ENCODE results near the gene MRPL34. TPM values are rescaled to one million over a fixed set of nuclear protein-coding genes. Genes with fewer than 3 reads are reported as not detected.

MRPL34 gene
- total RNA-seq, 4 donors from 2014 or later: 145 to 369 (median 249) TPM

DNA sequence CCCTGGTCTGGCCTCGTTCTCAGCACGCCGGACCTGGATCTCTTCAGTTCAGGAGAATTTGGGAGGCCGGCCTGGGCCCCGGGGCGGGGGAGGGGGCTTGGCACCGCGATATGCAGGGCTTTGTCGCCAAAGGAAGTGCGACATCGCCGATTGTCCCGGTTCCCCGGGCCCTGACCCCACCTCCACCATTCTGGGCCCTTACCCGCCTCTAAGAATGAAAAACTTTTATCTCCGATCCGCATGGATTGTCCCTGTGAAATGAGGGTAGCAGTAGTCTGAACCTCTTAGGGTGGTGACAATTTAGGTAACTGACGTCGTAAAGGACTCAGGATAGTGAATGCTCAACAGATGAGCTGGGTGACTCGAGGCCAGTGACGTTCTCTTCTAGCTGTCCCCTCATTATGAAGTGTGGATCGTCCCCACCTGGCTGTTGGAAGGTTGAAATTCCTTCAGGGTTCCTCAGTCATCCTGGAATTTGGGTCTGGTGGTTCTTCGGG lies 4.3 kb downstream of the MRPL34 start:
- H3K4me1 ChIP-seq: peaks cover 26 to 29% of the 10 kb centered on the region in 2 donors
- no peak for TF ChIP-seq POLR2A (IDR thresholded peaks at IDR 0.05)
- TF ChIP-seq, protein P1, sequence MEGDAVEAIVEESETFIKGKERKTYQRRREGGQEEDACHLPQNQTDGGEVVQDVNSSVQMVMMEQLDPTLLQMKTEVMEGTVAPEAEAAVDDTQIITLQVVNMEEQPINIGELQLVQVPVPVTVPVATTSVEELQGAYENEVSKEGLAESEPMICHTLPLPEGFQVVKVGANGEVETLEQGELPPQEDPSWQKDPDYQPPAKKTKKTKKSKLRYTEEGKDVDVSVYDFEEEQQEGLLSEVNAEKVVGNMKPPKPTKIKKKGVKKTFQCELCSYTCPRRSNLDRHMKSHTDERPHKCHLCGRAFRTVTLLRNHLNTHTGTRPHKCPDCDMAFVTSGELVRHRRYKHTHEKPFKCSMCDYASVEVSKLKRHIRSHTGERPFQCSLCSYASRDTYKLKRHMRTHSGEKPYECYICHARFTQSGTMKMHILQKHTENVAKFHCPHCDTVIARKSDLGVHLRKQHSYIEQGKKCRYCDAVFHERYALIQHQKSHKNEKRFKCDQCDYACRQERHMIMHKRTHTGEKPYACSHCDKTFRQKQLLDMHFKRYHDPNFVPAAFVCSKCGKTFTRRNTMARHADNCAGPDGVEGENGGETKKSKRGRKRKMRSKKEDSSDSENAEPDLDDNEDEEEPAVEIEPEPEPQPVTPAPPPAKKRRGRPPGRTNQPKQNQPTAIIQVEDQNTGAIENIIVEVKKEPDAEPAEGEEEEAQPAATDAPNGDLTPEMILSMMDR (IDR thresholded peaks at IDR 0.05 in 4 of 5, conservative IDR thresholded peaks at IDR 0.05 in 1 of 5): no peak
- in situ Hi-C loops (cut with MboI; ENCODE audit: low sequenced_read_pairs in 4 of 4): no loop called here

DNA sequence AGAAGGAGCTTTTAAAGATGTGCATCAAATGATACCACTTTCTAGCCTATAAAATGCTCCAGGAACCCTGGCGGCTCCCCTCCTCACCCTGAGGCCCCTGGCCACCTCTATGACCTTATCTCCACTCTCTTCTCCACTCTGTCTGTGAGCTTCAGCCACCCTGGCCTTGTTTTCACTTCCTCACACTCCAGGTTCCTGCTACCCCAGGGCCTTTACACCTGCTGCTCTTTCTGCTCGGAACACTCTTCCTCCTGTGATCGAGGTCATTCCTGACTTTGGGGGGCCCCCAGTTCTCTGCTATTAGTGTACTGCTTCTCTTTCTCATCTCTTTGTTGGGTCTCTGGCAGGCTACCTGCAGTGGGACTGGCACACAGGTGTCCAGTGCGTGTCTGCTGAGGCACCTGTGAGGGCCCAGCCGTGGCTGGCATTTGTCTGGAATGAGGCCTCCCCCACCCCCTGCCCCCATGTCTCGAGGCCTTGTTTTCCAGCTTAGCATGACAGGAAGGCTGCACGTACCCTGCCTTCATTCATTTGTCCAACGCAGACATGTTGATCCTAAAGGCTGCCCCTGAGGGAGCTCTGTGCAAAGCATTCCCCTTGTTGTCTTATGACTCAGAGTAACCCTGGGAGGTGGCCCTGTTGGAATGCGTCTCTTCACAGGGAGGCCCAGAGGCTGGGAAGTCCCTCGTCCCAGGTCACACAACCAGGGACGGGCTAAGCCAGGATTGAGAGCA lies 6.0 kb downstream of the MRPL34 start:
- TF ChIP-seq POLR2A (IDR thresholded peaks at IDR 0.05): no peak
- TF ChIP-seq, protein P1 (IDR thresholded peaks at IDR 0.05 in 4 of 5, conservative IDR thresholded peaks at IDR 0.05 in 1 of 5): no peak
- H3K27me3 ChIP-seq: no peaks in the 10 kb centered on the region
- DNase-seq: no peak
- intact Hi-C loops (cut with DNase I; ENCODE audit: low total_unique reads): no loop called here
- in situ Hi-C loops (cut with MboI; ENCODE audit: low sequenced_read_pairs in 4 of 4): no loop called here
- peaks cover 0 to 27% of the 10 kb centered on the region in 2 donors for H3K36me3 ChIP-seq
- no peak overlapping the region for H3K27ac ChIP-seq
- H3K4me3 ChIP-seq: no peak overlapping the region
- peaks cover 17 to 21% of the 10 kb centered on the region in 2 donors for H3K4me1 ChIP-seq
- H3K9me3 ChIP-seq: no peaks in the 10 kb centered on the region
- ATAC-seq: no peak

More for the DNA sequence above, 4.3 kb downstream of the MRPL34 start:
- H3K27me3 ChIP-seq: no peaks in the 10 kb centered on the region
- no peak for ATAC-seq
- H3K4me3 ChIP-seq: peak overlapping the region; percentile 74 to 99 (median 94)
- intact Hi-C loops (cut with DNase I; ENCODE audit: low total_unique reads): loop anchor here (1.0 kb wide), 2 partner anchors 27 to 159 kb away; partner anchors contain the start of gene GTPBP3
- H3K36me3 ChIP-seq: peaks cover 0 to 13% of the 10 kb centered on the region in 2 donors
- DNase-seq: no peak
- peak overlapping the region; percentile 82 to 90 (median 86) for H3K27ac ChIP-seq
- no peaks in the 10 kb centered on the region for H3K9me3 ChIP-seq

DNA sequence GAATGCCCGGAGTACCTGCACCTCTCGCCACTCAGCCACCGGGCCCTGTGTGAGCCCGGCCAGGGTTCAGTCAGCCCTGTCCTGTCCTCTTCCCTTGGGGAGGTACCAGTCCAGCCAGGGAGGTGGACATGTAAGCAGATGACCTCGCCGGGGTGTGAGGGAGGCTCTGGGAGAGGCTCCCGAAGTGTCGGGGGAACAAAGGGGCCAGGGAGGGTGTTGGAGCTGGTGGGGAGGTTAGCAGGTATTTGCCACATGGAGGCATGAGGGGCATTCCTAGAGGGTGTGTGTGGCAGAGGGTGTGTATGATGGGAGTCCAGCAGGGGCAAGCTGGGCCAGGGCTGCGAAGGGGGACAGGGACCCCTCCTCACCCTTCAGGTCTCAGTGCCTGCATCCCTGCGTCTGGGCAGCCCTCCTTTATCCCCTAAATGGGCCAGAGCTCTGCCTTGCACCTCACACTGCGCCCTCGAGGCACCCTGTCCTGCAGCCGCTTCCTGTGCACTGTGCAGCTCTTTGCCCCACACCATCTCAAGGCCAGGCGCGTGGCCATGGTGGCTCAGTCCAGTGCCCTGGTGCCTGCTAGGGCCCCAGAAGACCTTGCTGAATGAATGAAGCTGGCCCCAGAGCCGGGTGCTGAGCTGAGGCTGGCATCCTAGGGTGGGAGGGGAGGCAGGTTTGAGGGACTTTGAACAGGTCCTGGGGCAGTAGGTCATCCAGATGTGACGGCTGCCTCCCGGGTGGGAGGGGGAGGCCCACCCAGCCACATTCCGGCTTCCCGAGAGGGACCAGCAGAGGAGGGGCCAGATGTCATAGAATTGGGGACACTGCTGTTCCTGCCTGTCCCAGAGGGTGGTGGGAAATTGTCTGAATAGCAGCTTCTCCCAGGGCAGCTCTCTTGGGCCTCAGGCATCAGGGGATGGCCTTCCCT lies 6.8 kb downstream of the MRPL34 start:
- DNase-seq (no peak), ATAC-seq (no peak)
- Histone ChIP-seq H3K4me1 (peaks cover 11 to 13% of the 10 kb centered on the region in 2 donors), H3K27ac (no peak overlapping the region), H3K27me3 (no peaks in the 10 kb centered on the region), H3K4me3 (no peak overlapping the region), H3K9me3 (no peaks in the 10 kb centered on the region), H3K36me3 (peaks cover 0 to 33% of the 10 kb centered on the region in 2 donors)
- in situ Hi-C loops (cut with MboI; ENCODE audit: low sequenced_read_pairs in 4 of 4) (no loop called here), intact Hi-C loops (cut with DNase I; ENCODE audit: low total_unique reads) (no loop called here)
- TF ChIP-seq, protein P1 (IDR thresholded peaks at IDR 0.05 in 4 of 5, conservative IDR thresholded peaks at IDR 0.05 in 1 of 5): no peak

DNA sequence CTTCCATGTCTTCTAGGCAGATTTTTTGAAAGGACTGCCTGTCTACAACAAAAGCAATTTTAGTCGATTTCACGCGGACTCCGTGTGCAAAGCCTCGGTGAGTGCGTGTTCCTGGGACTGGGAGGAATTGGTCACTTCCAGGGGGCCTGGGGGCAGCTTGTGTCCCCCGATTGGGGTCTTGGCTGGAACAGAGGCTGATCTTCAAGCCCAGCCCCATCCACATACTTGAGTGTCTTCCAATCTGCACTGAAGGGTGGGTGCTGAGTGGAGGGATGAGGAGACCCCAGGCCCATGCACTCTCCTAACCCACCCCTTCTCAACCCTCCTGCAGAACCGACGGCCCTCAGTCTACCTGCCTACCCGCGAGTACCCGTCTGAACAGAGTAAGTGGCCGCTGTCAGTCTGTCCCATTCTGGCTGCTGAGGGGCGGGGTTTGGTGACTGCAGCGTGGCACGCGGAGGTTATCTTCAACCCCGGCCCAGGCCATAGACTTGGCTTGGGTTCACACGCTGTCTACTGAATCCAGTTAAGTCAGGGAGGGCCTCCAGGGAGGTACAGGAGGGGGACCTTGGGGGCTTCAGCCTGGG lies 8.4 kb downstream of the MRPL34 start:
- Histone ChIP-seq H3K4me3 (no peak overlapping the region), H3K27me3 (no peaks in the 10 kb centered on the region), H3K36me3 (peaks cover 0 to 36% of the 10 kb centered on the region in 2 donors), H3K4me1 (peaks cover 11 to 12% of the 10 kb centered on the region in 2 donors), H3K27ac (no peak overlapping the region), H3K9me3 (no peaks in the 10 kb centered on the region)
- in situ Hi-C loops (cut with MboI; ENCODE audit: low sequenced_read_pairs in 4 of 4) (no loop called here), intact Hi-C loops (cut with DNase I; ENCODE audit: low total_unique reads) (no loop called here)
- ATAC-seq: no peak
- TF ChIP-seq, protein P1 (IDR thresholded peaks at IDR 0.05 in 4 of 5, conservative IDR thresholded peaks at IDR 0.05 in 1 of 5): no peak
- TF ChIP-seq POLR2A (IDR thresholded peaks at IDR 0.05): no peak
- no peak for DNase-seq
